ENCODE data around the gene ERGIC1.
"Not testable (repeated sequence)": the region's sequence is repeated elsewhere in the genome, so short reads cannot be mapped to it uniquely, and the experiment has no call there.

Gene ERGIC1

GRCh38 chr5:172833686-172834414, at the start of gene ERGIC1:
ERGIC1 (plus strand) TSS chr5:172834251; CDS start chr5:172834414, 163 bp downstream.
- DNase-seq (ENCODE audit: low spot score): peak; percentile 73

GRCh38 chr5:172785429-172786088, 48.5 kb upstream of the ERGIC1 start:
- no peak for DNase-seq (ENCODE audit: low spot score)

GRCh38 chr5:172786736-172787462, 47.2 kb upstream of the ERGIC1 start:
- DNase-seq (ENCODE audit: low spot score): no peak

GRCh38 chr5:172787538-172787937, 46.5 kb upstream of the ERGIC1 start:
- not testable (repeated sequence) for DNase-seq (ENCODE audit: low spot score)

- DNase-seq (ENCODE audit: low spot score): no peak
Measured at GRCh38 chr5:172788771-172789686, 45.0 kb upstream of the ERGIC1 start.

- DNase-seq (ENCODE audit: low spot score): no peak
Measured at GRCh38 chr5:172789687-172790495, 44.2 kb upstream of the ERGIC1 start.

GRCh38 chr5:172790496-172790889, 43.6 kb upstream of the ERGIC1 start:
- DNase-seq (ENCODE audit: low spot score): no peak

GRCh38 chr5:172791286-172791685, 42.8 kb upstream of the ERGIC1 start:
- DNase-seq (ENCODE audit: low spot score): no peak

GRCh38 chr5:172791726-172792445, 42.2 kb upstream of the ERGIC1 start:
- no peak for DNase-seq (ENCODE audit: low spot score)

GRCh38 chr5:172792701-172793570, 41.1 kb upstream of the ERGIC1 start:
- DNase-seq (ENCODE audit: low spot score): no peak

GRCh38 chr5:172793577-172794488, 40.2 kb upstream of the ERGIC1 start:
- no peak for DNase-seq (ENCODE audit: low spot score)

- DNase-seq (ENCODE audit: low spot score): no peak
Measured at GRCh38 chr5:172795318-172795977, 38.6 kb upstream of the ERGIC1 start.

GRCh38 chr5:172796306-172796705, 37.7 kb upstream of the ERGIC1 start:
- no peak for DNase-seq (ENCODE audit: low spot score)

GRCh38 chr5:172797771-172798191, 36.3 kb upstream of the ERGIC1 start:
- DNase-seq (ENCODE audit: low spot score): no peak

GRCh38 chr5:172798422-172799215, 35.4 kb upstream of the ERGIC1 start:
- DNase-seq (ENCODE audit: low spot score): no peak

- no peak for DNase-seq (ENCODE audit: low spot score)
Measured at GRCh38 chr5:172799416-172799815, 34.6 kb upstream of the ERGIC1 start.

- no peak for DNase-seq (ENCODE audit: low spot score)
Measured at GRCh38 chr5:172800088-172800551, 33.9 kb upstream of the ERGIC1 start.
